Stimulated activated CD8-positive, alpha-beta memory T cell treated with anti-CD3 and anti-CD28 coated beads, Interleukin-12 subunit alpha, Interleukin-12 subunit beta, amount 100 ng/mL, for 1 hour (primary cell): ENCODE measurements around the gene TLCD1.
A peak's percentile ranks its signal among the peaks of the same experiment; 100 is the strongest.

Source experiments
- DNase-seq: peaks from one replicate; pipeline ENCODE4 v3.0.0-alpha.2; 2020; ENCODE audit warnings: low read depth

Gene TLCD1, protein sequence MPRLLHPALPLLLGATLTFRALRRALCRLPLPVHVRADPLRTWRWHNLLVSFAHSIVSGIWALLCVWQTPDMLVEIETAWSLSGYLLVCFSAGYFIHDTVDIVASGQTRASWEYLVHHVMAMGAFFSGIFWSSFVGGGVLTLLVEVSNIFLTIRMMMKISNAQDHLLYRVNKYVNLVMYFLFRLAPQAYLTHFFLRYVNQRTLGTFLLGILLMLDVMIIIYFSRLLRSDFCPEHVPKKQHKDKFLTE

GRCh38 chr17:28726226-28726626, at the start of gene TLCD1:
Gene TLCD1, minus strand, starts transcription at chr17:28726233. Its CDS starts 136 bp downstream, at chr17:28726097.
- peak; percentile 52 for DNase-seq

GRCh38 chr17:28774206-28774605, 48.2 kb upstream of the TLCD1 start:
- no peak for DNase-seq

- DNase-seq = no peak
Measured at GRCh38 chr17:28773736-28774135, 47.7 kb upstream of the TLCD1 start.

DNA sequence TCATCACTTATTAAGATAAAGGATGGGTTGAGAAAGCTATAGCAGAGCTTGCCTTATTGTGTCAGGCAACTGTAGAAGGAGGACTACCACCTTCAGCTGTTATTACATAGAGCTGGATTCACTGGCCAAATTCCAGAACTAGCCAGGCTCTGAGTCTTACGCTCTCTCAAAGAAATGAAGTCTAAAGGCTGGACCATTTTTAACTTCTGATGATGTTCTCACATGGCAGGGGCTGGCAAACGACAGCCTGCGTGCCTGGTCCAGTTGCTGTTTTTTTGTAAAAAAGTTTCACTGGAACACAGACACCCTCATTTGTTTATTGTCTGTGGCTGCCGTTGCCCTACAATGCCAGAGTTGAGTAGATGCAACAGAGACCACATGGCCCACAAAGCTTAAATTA, 39.0 kb upstream of the TLCD1 start:
- DNase-seq = no peak

DNA sequence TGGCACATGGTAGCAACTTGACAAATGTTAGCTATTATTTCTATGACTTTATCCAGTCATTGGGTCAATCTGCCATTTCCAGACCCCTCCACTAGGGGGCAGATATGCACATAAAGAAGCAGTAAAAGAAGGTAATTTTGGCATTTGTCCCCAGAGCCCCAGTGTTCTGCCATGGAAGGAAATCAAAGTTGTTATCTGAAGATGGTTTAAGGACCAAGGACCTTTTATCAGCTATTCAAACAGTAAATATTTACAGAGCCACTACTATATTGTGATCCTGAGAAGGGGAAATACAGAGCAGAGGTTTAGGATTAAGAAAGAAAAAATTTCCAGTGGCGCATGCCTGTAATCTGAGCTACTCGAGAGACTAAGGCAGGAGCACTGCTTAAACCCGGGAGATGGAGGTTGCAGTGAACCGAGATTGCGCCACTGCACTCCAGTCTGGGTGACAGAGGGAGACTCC, 37.8 kb upstream of the TLCD1 start:
- peak; percentile 71 for DNase-seq

GRCh38 chr17:28763137-28763799, 37.2 kb upstream of the TLCD1 start:
- no peak for DNase-seq

DNA sequence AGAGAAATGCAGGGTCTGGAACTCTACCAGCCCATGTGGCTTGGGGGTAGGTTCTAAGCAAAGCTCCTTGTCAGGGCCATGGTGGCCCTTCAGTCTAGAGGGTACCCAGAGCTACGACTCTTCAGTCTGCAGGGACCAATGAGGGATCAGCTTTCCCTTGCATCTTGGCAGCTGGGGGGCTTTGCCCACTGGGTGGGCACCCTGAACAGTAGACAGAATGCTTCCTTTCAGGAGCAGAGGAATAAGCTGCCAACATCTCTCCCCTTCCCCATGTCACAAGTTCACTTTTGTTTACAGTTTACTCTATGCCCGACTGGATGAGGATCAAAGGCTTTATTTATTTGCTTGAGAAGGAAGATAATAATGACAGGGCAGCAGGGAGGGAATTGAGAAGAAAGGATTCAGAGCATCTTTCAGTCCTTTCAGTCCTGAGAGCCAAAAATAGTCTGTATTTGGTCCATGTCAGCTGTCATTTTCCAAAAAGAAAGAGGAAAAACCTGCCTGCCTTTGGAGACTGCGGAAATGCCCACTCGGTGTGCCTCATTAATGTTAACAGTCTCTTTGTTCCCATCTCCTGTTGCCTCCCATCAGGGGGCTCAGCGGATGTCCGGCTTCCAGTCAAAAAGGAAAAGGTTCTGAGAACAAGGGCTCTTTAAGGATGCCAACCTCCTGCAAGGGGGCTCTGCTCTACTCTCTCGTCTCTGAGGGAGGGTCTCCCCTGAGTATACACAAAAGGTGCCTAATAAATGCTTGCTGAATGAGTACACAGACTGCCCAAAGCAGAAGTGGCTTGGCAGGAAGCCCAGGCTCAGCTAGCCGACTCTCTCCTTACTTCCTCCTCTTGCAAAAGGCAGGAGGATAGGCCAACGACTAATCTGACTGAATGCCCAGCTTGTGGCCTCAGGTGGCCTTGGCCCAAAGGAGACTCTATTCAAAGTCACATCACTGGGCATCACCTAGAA, 34.8 kb upstream of the TLCD1 start:
- no peak for DNase-seq

DNA sequence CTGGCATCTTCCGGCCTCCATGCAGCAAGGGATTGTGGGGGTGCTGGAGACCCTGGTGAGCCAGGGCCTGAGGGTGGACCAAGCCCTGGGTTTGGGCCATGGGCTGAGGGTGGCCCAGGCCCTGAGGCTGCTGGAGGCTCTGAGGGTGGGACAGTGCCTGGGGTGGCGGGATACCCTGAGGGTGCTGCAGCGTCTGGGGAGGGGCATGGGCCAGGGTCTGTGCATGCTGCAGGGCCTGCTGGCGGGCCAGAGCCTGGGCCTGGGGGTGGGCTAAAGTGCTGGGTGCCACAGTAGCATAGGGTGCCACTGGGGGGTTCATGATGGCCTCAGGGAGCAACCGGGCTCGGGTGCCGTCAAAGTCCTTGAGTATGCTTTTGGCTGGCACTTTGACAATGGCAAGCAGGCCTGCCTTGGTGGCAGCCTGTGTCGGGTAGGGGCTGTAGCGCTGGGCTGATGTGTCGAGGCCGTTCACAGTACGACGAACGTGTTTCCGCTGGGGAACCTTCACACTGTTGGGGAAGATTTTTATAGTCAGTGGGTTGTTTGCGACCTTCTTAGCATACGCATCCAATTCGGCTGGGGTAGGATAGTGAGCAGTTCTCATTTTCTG, 33.3 kb upstream of the TLCD1 start:
- DNase-seq = no peak

GRCh38 chr17:28758411-28759121, 32.5 kb upstream of the TLCD1 start:
- no peak for DNase-seq

DNA sequence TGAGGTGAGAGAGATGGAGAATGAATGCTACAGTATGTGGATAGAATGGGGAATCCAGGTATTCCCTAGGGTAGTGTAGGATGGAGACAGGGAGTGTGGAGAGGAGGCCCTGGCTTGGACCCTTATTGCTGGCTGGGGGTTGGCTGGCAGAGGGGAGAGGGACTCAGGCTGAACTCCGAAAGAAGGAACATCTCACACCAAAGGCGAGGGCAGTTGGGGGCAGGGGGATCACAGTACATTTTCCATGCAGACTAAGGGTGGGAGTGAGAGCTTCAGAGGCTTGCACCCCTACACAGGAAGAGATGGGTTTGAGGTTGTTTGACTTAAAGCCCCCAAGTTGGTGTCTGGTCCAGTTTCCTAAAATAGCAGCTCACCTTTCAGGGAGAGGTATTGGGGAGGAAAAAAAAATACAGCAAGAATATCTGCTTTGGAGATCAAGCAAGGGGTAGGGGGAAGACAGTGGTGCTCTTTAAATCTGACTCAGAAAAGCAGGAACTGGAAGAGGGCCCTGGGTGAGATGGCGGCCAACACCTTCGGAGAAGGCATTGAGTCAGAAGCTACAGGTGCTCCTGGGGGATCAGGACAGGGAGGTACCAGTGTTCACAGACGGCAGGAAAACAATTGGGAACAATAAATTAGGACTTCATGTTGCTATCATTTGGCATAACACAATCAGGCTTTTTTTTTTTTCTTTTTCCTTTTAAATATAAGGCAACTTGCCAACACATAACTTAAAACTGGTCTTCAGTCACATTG, 30.2 kb upstream of the TLCD1 start:
- no peak for DNase-seq

DNA sequence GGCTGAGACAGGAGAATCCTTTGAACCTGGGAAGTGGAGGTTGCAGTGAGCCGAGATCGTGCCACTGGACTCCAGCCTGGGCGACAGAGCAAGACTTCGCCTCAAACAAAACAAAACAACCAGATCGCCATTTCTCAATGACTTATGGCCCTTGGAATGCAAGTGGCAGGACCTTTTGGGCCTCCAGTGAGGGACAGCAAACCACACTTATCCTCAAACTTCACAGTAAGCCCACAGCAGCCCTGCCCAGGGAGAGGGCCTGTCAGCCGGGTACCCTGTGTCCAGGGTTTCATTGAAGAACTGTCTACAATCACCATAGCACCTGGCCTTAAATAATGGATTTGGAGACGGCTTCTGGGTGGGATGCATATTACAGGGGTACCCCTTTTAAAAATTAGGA, 29.5 kb upstream of the TLCD1 start:
- no peak for DNase-seq

DNA sequence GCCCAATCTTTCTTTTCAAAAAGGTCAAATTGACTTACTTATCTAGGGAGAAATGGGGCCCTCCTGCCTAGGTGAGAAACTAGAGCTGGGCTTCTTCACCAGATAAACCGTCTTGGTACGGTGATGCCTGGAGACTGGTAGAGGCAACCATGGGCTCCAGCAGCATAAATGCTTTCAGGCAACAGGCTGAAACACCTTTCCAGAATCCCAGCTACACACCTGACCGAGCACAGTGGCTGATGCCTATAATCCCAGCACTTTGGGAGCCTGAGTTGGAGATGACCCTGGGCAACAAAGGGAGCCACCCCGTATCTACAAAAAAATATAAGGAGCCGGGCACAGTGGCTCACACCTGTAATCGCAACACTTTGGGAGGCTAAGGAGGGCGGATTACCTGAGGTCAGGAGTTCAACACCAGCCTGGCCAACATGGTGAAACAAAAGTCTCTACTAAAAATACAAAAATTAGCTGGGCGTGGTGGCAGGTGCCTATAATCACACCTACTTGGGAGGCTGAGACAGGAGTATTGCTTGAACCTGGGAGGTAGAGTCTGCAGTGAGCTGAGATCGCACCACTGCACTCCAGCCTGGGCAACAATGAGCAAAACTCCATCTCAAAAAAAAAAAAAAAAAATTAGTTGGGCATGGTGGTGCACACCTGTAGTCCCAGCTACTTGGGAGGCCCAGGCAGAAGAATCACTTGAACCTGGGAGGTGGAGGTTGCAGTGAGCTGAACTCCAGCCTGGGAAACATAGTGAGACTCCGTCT, 25.8 kb upstream of the TLCD1 start:
- DNase-seq = no peak

DNA sequence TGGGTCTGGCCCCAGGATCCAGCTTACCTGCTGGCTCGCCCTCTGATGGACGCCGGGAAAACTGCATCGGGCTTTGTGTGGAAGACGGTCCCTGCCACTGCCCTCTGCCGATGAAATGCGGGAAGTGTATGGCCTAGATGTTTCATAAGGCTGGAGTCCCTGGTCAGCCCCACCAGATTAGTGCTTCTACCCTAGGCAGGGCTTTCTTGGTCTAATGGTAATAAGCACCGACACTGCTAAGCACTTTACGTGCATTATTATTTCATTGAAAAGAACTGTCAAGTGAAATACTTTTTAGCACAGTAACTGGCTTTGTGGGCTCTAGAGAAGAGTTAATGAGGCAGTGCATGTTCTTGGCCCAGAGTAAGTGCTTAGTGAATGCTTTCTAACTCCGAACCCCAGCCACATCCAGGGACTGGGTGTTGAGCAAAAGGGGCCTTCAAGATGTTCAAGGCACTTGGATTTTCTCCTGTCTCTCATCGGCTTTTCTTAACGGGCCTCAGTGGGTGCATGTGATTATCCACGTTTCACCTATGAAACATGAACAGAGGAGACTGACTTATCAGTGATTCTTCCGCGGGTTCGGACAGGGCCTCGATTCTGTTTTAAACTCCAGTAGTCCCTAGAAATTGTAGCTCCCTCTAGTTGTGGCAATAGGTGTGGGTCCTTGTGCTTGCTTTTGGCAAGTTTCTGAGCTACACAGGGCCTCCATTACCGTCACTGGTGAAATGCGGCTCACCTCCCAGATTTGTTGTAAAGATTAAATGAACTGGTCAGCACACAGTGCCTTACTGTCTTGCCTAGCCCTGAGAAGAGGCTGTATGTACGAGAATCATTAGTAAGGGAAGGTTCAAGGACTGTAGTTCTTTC, 24.4 kb upstream of the TLCD1 start:
- peak; percentile 81 for DNase-seq

DNA sequence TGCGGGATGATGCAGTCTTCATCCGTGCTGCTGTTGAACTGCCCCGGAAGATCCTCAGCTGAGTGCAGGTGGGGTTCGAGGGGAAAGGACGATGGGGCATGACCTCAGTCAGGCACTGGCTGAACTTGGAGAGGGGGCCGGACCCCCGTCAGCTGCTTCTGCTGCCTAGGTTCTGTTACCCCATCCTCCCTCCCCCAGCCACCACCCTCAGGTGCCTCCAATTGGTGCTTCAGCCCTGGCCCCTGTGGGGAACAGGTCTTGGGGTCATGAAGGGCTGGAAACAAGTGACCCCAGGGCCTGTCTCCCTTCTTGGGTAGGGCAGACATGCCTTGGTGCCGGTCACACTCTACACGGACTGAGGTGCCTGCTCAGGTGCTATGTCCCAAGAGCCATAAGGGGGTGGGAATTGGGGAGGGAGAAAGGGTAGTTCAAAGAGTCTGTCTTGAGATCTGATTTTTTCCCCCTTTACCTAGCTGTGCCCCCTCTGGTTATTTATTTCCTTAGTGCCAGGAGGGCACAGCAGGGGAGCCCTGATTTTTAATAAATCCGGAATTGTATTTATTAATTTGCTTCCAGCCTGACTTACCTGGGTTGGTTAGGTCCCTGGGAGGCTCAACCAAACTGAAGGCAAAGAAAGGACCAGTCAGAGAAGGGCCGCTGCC, 23.6 kb upstream of the TLCD1 start:
- no peak for DNase-seq

DNA sequence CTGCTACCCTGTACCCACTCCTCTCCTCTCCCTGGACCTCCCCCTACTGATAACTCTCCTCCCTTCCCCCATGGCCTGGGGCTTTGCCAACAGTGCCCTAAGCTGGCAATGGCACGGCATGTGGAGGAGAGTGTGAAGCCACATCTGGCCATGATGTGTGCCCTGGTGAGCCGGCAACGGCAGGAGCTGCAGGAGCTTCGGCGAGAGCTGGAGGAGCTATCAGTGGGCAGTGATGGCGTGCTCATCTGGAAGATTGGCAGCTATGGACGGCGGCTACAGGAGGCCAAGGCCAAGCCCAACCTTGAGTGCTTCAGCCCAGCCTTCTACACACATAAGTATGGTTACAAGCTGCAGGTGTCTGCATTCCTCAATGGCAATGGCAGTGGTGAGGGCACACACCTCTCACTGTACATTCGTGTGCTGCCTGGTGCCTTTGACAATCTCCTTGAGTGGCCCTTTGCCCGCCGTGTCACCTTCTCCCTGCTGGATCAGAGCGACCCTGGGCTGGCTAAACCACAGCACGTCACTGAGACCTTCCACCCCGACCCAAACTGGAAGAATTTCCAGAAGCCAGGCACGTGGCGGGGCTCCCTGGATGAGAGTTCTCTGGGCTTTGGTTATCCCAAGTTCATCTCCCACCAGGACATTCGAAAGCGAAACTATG, 23.0 kb upstream of the TLCD1 start:
- no peak for DNase-seq

DNA sequence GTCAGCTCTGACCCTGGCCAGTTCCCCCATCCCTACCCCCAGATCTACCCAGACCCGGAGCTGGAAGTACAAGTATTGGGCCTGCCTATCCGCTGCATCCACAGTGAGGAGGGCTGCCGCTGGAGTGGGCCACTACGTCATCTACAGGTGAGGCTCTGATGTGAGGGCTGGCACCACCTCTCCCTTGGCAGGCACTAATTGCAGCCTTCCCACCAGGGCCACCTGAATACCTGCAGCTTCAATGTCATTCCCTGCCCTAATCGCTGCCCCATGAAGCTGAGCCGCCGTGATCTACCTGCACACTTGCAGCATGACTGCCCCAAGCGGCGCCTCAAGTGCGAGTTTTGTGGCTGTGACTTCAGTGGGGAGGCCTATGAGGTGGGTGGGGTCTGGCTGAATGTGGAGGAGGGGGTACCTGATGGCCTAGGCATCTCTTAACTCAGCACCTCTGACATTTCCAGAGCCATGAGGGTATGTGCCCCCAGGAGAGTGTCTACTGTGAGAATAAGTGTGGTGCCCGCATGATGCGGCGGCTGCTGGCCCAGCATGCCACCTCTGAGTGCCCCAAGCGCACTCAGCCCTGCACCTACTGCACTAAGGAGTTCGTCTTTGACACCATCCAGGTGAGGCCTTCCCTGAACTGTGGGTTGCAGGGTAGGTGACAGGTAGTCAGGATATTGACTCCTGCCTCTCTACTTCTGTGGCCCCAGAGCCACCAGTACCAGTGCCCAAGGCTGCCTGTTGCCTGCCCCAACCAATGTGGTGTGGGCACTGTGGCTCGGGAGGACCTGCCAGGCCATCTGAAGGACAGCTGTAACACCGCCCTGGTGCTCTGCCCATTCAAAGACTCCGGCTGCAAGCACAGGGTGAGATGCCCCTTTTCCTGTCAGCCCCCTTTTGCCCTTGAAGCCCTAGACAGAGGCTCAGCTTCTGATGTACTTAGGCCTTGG, 22.0 kb upstream of the TLCD1 start:
- DNase-seq = no peak
